ENCODE measurements around the gene SSH3.

The SSH3 gene

GRCh38 chr11:67289651-67290479 lies 13.5 kb upstream of the SSH3 start:
- Histone ChIP-seq H3K27ac (ENCODE audit: low read depth, low read length) (peak overlapping the region; percentile 38), H3K36me3 (ENCODE audit: control insufficient read depth, insufficient read depth, low read length) (peaks cover 4% of the 10 kb centered on the region)

GRCh38 chr11:67290801-67291200 lies 12.5 kb upstream of the SSH3 start:
- no CpG with 5 or more reads among the region's 7 CpGs for WGBS (ENCODE audit: extremely low coverage, insufficient coverage, low lambda C conversion rate)

More at GRCh38 chr11:67289651-67290479, 13.5 kb upstream of the SSH3 start:
- Histone ChIP-seq H2BK15ac (replicated peaks; ENCODE audit: low read depth) (no peak overlapping the region), H2BK120ac (ENCODE audit: low read depth, low read length) (no peak overlapping the region), H3K27me3 (ENCODE audit: insufficient read depth, low read length, poor library complexity) (no peaks in the 10 kb centered on the region), H3K4ac (ENCODE audit: low read depth, low read length) (peak overlapping the region; percentile 38), H4K8ac (ENCODE audit: low read depth, low read length) (no peak overlapping the region), H4K5ac (ENCODE audit: low read length) (no peak overlapping the region), H3K9ac (ENCODE audit: low read length) (peak overlapping the region; percentile 98), H3K18ac (ENCODE audit: low read length) (peak overlapping the region; percentile 10), H3K79me2 (ENCODE audit: control insufficient read depth, insufficient read depth, low read length) (no peaks in the 10 kb centered on the region), H3K4me3 (ENCODE audit: low read length) (peak overlapping the region; percentile 64), H3K23ac (ENCODE audit: low read length) (peak overlapping the region; percentile 94), H3K4me1 (ENCODE audit: control insufficient read depth, low read depth, low read length) (peaks cover 5% of the 10 kb centered on the region), H3K56ac (ENCODE audit: low read length) (peak overlapping the region; percentile 98), H3K79me1 (ENCODE audit: low read length) (peaks cover 8% of the 10 kb centered on the region), H2BK5ac (ENCODE audit: low read length) (no peak overlapping the region), H2AK5ac (ENCODE audit: low read length) (peak overlapping the region; percentile 74), H3K4me2 (ENCODE audit: low read length) (peak overlapping the region; percentile 96)
- no CpG with 5 or more reads among the region's 36 CpGs for WGBS (ENCODE audit: extremely low coverage, insufficient coverage, low lambda C conversion rate)
- DNase-seq, result peak; percentile 35

GRCh38 chr11:67291481-67292381 lies 11.6 kb upstream of the SSH3 start:
- Histone ChIP-seq H3K23ac (ENCODE audit: low read length) (no peak overlapping the region), H4K5ac (ENCODE audit: low read length) (no peak overlapping the region), H3K18ac (ENCODE audit: low read length) (no peak overlapping the region), H3K27ac (ENCODE audit: low read depth, low read length) (no peak overlapping the region), H3K27me3 (ENCODE audit: insufficient read depth, low read length, poor library complexity) (no peaks in the 10 kb centered on the region), H2AK5ac (ENCODE audit: low read length) (no peak overlapping the region), H2BK15ac (replicated peaks; ENCODE audit: low read depth) (no peak overlapping the region), H3K4me1 (ENCODE audit: control insufficient read depth, low read depth, low read length) (peaks cover 5% of the 10 kb centered on the region), H3K4ac (ENCODE audit: low read depth, low read length) (no peak overlapping the region), H4K8ac (ENCODE audit: low read depth, low read length) (no peak overlapping the region), H2BK5ac (ENCODE audit: low read length) (no peak overlapping the region), H3K56ac (ENCODE audit: low read length) (no peak overlapping the region), H3K79me1 (ENCODE audit: low read length) (peaks cover 8% of the 10 kb centered on the region), H3K9ac (ENCODE audit: low read length) (no peak overlapping the region), H2BK120ac (ENCODE audit: low read depth, low read length) (no peak overlapping the region), H3K4me2 (ENCODE audit: low read length) (no peak overlapping the region), H3K4me3 (ENCODE audit: low read length) (no peak overlapping the region), H3K36me3 (ENCODE audit: control insufficient read depth, insufficient read depth, low read length) (peaks cover 2% of the 10 kb centered on the region), H3K79me2 (ENCODE audit: control insufficient read depth, insufficient read depth, low read length) (no peaks in the 10 kb centered on the region)
- DNase-seq, result no peak
- no CpG with 5 or more reads among the region's 33 CpGs for WGBS (ENCODE audit: extremely low coverage, insufficient coverage, low lambda C conversion rate)

More at GRCh38 chr11:67290801-67291200, 12.5 kb upstream of the SSH3 start:
- peaks cover 5% of the 10 kb centered on the region for H3K4me1 ChIP-seq (ENCODE audit: control insufficient read depth, low read depth, low read length)
- no peak overlapping the region for H3K18ac ChIP-seq (ENCODE audit: low read length)
- no peak overlapping the region for H3K23ac ChIP-seq (ENCODE audit: low read length)
- no peak overlapping the region for H2BK120ac ChIP-seq (ENCODE audit: low read depth, low read length)
- no peak overlapping the region for H3K27ac ChIP-seq (ENCODE audit: low read depth, low read length)
- no peak overlapping the region for H2BK15ac ChIP-seq (replicated peaks; ENCODE audit: low read depth)
- H3K4me2 ChIP-seq (ENCODE audit: low read length), result no peak overlapping the region
- H4K5ac ChIP-seq (ENCODE audit: low read length), result no peak overlapping the region
- no peaks in the 10 kb centered on the region for H3K79me2 ChIP-seq (ENCODE audit: control insufficient read depth, insufficient read depth, low read length)
- no peak overlapping the region for H4K8ac ChIP-seq (ENCODE audit: low read depth, low read length)
- no peak overlapping the region for H2BK5ac ChIP-seq (ENCODE audit: low read length)
- H3K27me3 ChIP-seq (ENCODE audit: insufficient read depth, low read length, poor library complexity), result no peaks in the 10 kb centered on the region
- peaks cover 2% of the 10 kb centered on the region for H3K36me3 ChIP-seq (ENCODE audit: control insufficient read depth, insufficient read depth, low read length)
- no peak overlapping the region for H3K4ac ChIP-seq (ENCODE audit: low read depth, low read length)
- H3K56ac ChIP-seq (ENCODE audit: low read length), result no peak overlapping the region
- no peak overlapping the region for H2AK5ac ChIP-seq (ENCODE audit: low read length)
- H3K9ac ChIP-seq (ENCODE audit: low read length), result peak overlapping the region; percentile 98
- H3K79me1 ChIP-seq (ENCODE audit: low read length), result peaks cover 8% of the 10 kb centered on the region
- DNase-seq, result no peak
- no peak overlapping the region for H3K4me3 ChIP-seq (ENCODE audit: low read length)

- Histone ChIP-seq H3K18ac (ENCODE audit: low read length) (no peak overlapping the region), H4K8ac (ENCODE audit: low read depth, low read length) (no peak overlapping the region), H3K79me2 (ENCODE audit: control insufficient read depth, insufficient read depth, low read length) (no peaks in the 10 kb centered on the region), H3K23ac (ENCODE audit: low read length) (no peak overlapping the region), H3K4me3 (ENCODE audit: low read length) (no peak overlapping the region), H3K56ac (ENCODE audit: low read length) (no peak overlapping the region), H2AK5ac (ENCODE audit: low read length) (no peak overlapping the region), H2BK5ac (ENCODE audit: low read length) (no peak overlapping the region), H2BK120ac (ENCODE audit: low read depth, low read length) (no peak overlapping the region), H3K27ac (ENCODE audit: low read depth, low read length) (no peak overlapping the region), H3K4me2 (ENCODE audit: low read length) (no peak overlapping the region), H3K4me1 (ENCODE audit: control insufficient read depth, low read depth, low read length) (peaks cover 5% of the 10 kb centered on the region), H3K79me1 (ENCODE audit: low read length) (peaks cover 8% of the 10 kb centered on the region), H2BK15ac (replicated peaks; ENCODE audit: low read depth) (no peak overlapping the region), H3K27me3 (ENCODE audit: insufficient read depth, low read length, poor library complexity) (no peaks in the 10 kb centered on the region), H4K5ac (ENCODE audit: low read length) (no peak overlapping the region), H3K9ac (ENCODE audit: low read length) (no peak overlapping the region), H3K4ac (ENCODE audit: low read depth, low read length) (no peak overlapping the region), H3K36me3 (ENCODE audit: control insufficient read depth, insufficient read depth, low read length) (peaks cover 2% of the 10 kb centered on the region)
- WGBS (ENCODE audit: extremely low coverage, insufficient coverage, low lambda C conversion rate), result no CpG with 5 or more reads among the region's 3 CpGs
- DNase-seq, result no peak
These were observed 10.7 kb upstream of the SSH3 start for GRCh38 chr11:67292671-67293070.

GRCh38 chr11:67293090-67293489 lies 10.2 kb upstream of the SSH3 start:
- Histone ChIP-seq H4K5ac (ENCODE audit: low read length) (no peak overlapping the region), H3K79me1 (ENCODE audit: low read length) (peaks cover 8% of the 10 kb centered on the region), H3K18ac (ENCODE audit: low read length) (no peak overlapping the region), H3K4ac (ENCODE audit: low read depth, low read length) (no peak overlapping the region), H3K79me2 (ENCODE audit: control insufficient read depth, insufficient read depth, low read length) (no peaks in the 10 kb centered on the region), H3K23ac (ENCODE audit: low read length) (no peak overlapping the region), H2BK5ac (ENCODE audit: low read length) (no peak overlapping the region), H3K4me1 (ENCODE audit: control insufficient read depth, low read depth, low read length) (peaks cover 1% of the 10 kb centered on the region), H3K4me3 (ENCODE audit: low read length) (no peak overlapping the region), H2BK15ac (replicated peaks; ENCODE audit: low read depth) (no peak overlapping the region), H3K27ac (ENCODE audit: low read depth, low read length) (no peak overlapping the region), H2BK120ac (ENCODE audit: low read depth, low read length) (no peak overlapping the region), H3K27me3 (ENCODE audit: insufficient read depth, low read length, poor library complexity) (no peaks in the 10 kb centered on the region), H3K36me3 (ENCODE audit: control insufficient read depth, insufficient read depth, low read length) (peaks cover 2% of the 10 kb centered on the region), H4K8ac (ENCODE audit: low read depth, low read length) (no peak overlapping the region), H3K56ac (ENCODE audit: low read length) (no peak overlapping the region), H3K4me2 (ENCODE audit: low read length) (no peak overlapping the region), H3K9ac (ENCODE audit: low read length) (no peak overlapping the region), H2AK5ac (ENCODE audit: low read length) (no peak overlapping the region)
- no CpG with 5 or more reads among the region's 3 CpGs for WGBS (ENCODE audit: extremely low coverage, insufficient coverage, low lambda C conversion rate)
- DNase-seq, result no peak

Measured in mesendoderm (in vitro differentiated cells).